NT2/D1 (cell line): ENCODE measurements around the gene MON2.
"Not testable (repeated sequence)": the region's sequence is repeated elsewhere in the genome, so short reads cannot be mapped to it uniquely, and the experiment has no call there.

Experiments used
- DNase-seq: peaks from one replicate; pipeline ENCODE4 v3.0.0-alpha.2; 2011; ENCODE audit warnings: low read depth, low spot score
- H3K27me3 ChIP-seq: 2 replicates; pipeline ENCODE4 v1.6.0; 2011; ENCODE audit warnings: mild to moderate bottlenecking; ENCODE audit not compliant: insufficient read length, insufficient read depth
- H3K36me3 ChIP-seq: 2 replicates; pipeline ENCODE4 v1.6.1; 2011; ENCODE audit warnings: mild to moderate bottlenecking, low read length, mixed read lengths; ENCODE audit not compliant: insufficient read depth, insufficient read length
- H3K4me1 ChIP-seq: 2 replicates; pipeline ENCODE4 v1.5.1; 2011; ENCODE audit not compliant: insufficient read depth, insufficient read length
- H3K4me3 ChIP-seq: 2 replicates; pipeline ENCODE4 v1.5.1; 2011; ENCODE audit warnings: low read depth; ENCODE audit not compliant: insufficient read length
- H3K9ac ChIP-seq: 2 replicates; pipeline ENCODE4 v1.6.0; 2011; ENCODE audit warnings: low read depth; ENCODE audit not compliant: insufficient read length
- H3K9me3 ChIP-seq: 2 replicates; pipeline ENCODE4 v1.5.1; 2011; ENCODE audit warnings: mild to moderate bottlenecking, low read length; ENCODE audit not compliant: insufficient read depth
- SUZ12 ChIP-seq: IDR thresholded peaks from 2 replicates; pipeline ENCODE4 v1.6.1; 2011; ENCODE audit not compliant: insufficient read length, insufficient read depth; ENCODE audit errors: extremely low read depth
- YY1 ChIP-seq: IDR thresholded peaks from 2 replicates; pipeline ENCODE4 v1.6.1; 2011; ENCODE audit not compliant: insufficient read length, insufficient read depth
- ZNF274 ChIP-seq: IDR thresholded peaks from 2 replicates; pipeline ENCODE4 v1.6.1; 2011; ENCODE audit warnings: mild to moderate bottlenecking, low read depth, low read length

Gene MON2

GRCh38 chr12:62438098-62438692 lies 28.4 kb upstream of the MON2 start:
- H3K9ac ChIP-seq, result no peak overlapping the region
- peaks cover 6% of the 10 kb centered on the region for H3K4me1 ChIP-seq
- peaks cover 28% of the 10 kb centered on the region for H3K27me3 ChIP-seq
- peak; percentile 39 for DNase-seq
- no peaks in the 10 kb centered on the region for H3K36me3 ChIP-seq
- no peak overlapping the region for H3K4me3 ChIP-seq
- no peaks in the 10 kb centered on the region for H3K9me3 ChIP-seq
- TF ChIP-seq ZNF274 (no peak), SUZ12 (no peak), YY1 (no peak)

DNA sequence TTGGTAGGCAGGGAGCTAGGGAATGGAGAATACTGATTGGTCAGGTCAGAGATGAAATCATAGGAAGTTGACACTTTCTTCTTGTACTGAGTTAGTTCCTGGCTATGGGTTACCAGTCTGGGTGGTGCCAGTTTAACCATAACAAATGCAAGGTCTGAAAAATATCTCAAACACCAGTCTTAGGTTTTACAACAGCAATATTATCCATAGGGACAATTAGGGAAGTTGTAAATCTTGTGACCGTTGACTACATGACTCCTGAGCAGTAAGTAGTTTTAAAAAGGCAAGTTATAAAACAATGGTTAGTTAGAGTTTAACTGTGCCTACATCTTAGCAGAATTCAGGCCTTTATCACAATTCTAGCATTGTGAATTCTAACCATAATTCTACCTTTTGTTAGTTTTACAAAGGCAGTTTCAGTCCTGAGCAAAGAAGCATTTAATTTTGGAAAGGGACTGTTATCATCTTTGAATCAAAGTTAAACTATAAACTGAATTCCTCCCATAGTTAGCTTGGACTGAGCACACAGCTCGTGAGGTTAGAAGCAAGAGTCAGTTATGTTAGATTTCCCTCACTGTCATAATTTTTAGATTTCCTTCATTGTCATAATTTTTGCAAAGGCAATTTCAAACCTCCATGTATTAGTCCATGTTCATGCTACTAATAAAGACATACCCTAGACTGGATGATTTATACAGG lies 19.7 kb upstream of the MON2 start:
- Histone ChIP-seq H3K36me3 (no peaks in the 10 kb centered on the region), H3K9me3 (no peaks in the 10 kb centered on the region), H3K4me1 (no peaks in the 10 kb centered on the region), H3K27me3 (no peaks in the 10 kb centered on the region), H3K9ac (no peak overlapping the region), H3K4me3 (no peak overlapping the region)
- no peak for DNase-seq
- TF ChIP-seq ZNF274 (no peak), YY1 (no peak), SUZ12 (no peak)

DNA sequence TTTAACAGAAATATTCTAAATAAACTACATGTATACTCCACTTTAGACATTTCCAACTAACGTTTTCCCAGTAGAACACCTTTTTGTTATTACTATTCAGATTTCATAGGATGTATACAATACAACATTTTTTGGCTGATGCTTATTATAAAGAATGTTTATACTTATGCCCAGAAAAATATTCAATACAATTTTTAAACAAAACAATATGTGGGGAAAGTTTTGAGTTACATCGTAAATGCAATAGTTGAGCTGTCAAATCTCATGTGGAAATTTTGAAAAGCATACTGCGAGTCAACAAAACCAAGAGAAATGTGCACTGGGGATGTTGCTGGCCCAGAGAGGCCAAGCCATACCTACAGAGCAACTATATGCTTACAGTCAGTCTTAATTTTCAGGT lies 18.2 kb upstream of the MON2 start:
- no peaks in the 10 kb centered on the region for H3K4me1 ChIP-seq
- H3K9me3 ChIP-seq, result no peaks in the 10 kb centered on the region
- no peak for DNase-seq
- no peak for TF ChIP-seq ZNF274
- TF ChIP-seq YY1, result no peak
- TF ChIP-seq SUZ12, result no peak
- no peaks in the 10 kb centered on the region for H3K27me3 ChIP-seq
- no peak overlapping the region for H3K4me3 ChIP-seq
- no peak overlapping the region for H3K9ac ChIP-seq
- H3K36me3 ChIP-seq, result no peaks in the 10 kb centered on the region

DNA sequence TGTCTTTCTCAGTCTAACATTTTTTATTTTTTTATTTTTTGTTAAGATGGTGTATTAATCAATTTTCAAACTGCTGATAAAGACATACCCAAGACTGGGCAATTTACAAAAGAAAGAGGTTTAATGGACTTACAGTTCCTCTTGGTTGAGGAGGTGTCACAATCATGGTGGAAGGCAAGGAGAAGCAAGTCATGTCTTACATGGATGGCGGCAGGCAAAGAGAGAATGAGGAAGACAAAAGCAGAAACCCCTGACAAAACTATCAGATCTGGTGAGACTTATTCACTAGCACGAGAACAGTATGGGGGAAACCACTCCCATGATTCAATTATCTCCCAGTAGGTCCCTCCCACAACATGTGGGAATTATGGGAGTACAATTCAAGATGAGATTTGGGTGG lies 11.2 kb upstream of the MON2 start:
- H3K9me3 ChIP-seq, result not testable (repeated sequence)

GRCh38 chr12:62458626-62459025 lies 8.0 kb upstream of the MON2 start:
- TF ChIP-seq ZNF274 (no peak), YY1 (no peak), SUZ12 (no peak)
- DNase-seq, result no peak
- peaks cover 27% of the 10 kb centered on the region for H3K9me3 ChIP-seq

More for the DNA sequence above, 11.2 kb upstream of the MON2 start:
- H3K27me3 ChIP-seq, H3K4me1 ChIP-seq, H3K4me3 ChIP-seq, H3K36me3 ChIP-seq, H3K9ac ChIP-seq, DNase-seq: not testable (repeated sequence)

DNA sequence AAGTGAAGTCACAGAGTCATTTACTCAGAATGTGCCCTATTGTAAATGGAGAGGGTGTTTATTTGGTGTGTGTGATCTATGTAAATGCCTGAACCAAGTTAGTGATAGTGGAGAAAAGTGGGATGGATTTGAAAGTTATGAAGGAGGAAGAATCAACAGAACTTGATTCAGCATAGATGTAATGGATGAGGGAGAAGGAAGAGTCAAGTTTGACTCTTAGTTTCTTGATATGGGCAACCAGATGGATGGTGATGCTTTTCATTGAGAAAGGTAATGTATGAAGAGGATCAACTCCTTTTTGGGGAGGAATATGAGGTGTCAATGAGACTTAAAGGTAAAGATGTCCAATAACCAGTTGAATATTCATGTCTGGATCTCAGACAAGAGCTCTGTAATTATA lies 6.7 kb upstream of the MON2 start:
- H3K4me1 ChIP-seq, result no peaks in the 10 kb centered on the region
- DNase-seq, result no peak
- H3K9ac ChIP-seq, result no peak overlapping the region
- no peak overlapping the region for H3K4me3 ChIP-seq
- no peaks in the 10 kb centered on the region for H3K36me3 ChIP-seq
- H3K9me3 ChIP-seq, result peaks cover 33% of the 10 kb centered on the region
- H3K27me3 ChIP-seq, result no peaks in the 10 kb centered on the region
- no peak for TF ChIP-seq ZNF274
- TF ChIP-seq SUZ12, result no peak
- TF ChIP-seq YY1, result no peak

More at GRCh38 chr12:62458626-62459025, 8.0 kb upstream of the MON2 start:
- Histone ChIP-seq H3K36me3 (no peaks in the 10 kb centered on the region), H3K4me3 (no peak overlapping the region), H3K4me1 (no peaks in the 10 kb centered on the region), H3K9ac (no peak overlapping the region), H3K27me3 (no peaks in the 10 kb centered on the region)

- not testable (repeated sequence) for H3K4me1 ChIP-seq, DNase-seq, H3K4me3 ChIP-seq, H3K27me3 ChIP-seq, H3K9ac ChIP-seq, H3K36me3 ChIP-seq
- H3K9me3 ChIP-seq, result peaks cover 28% of the 10 kb centered on the region
Measured at GRCh38 chr12:62461171-62461837, 5.3 kb upstream of the MON2 start.

DNA sequence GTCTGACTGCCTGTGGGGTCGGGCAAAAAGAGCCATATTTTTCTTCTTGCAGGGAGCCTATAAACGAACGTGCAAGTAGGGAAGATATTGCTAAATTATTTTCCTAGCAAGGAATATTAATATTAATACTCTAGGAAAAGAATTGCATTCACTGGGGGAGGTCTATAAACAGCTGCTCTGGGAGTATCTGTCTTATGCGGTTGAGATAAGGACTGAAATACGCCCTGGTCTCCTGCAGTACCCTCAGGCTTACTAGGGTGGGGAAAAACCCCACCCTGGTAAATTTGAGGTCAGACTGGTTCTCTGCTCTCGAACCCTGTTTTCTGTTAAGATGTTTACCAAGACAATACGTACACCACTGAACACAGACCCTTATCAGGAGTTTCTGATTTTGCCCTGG lies 3.4 kb upstream of the MON2 start:
- H3K9ac ChIP-seq, H3K36me3 ChIP-seq, H3K4me3 ChIP-seq, H3K27me3 ChIP-seq, H3K4me1 ChIP-seq, DNase-seq: not testable (repeated sequence)
- H3K9me3 ChIP-seq, result peaks cover 28% of the 10 kb centered on the region
